CD4-positive, alpha-beta T cell treated with Interleukin-15 for 1 hour (primary cell): ENCODE data around the gene NBEAL2.

Experiments
- DNase-seq: peaks from one replicate; pipeline ENCODE4 v3.0.0-alpha.2; 2020

The NBEAL2 gene

GRCh38 chr3:46978985-46979944 is at the start of gene NBEAL2:
TSS of gene NBEAL2 (plus strand) at chr3:46979666. CDS start at chr3:46979862, 196 bp downstream.
- DNase-seq = peak; percentile 97

GRCh38 chr3:46930166-46930944 is 49.1 kb upstream of the NBEAL2 start:
- DNase-seq = peak; percentile 60

- no peak for DNase-seq
Measured at GRCh38 chr3:46930945-46931403, 48.5 kb upstream of the NBEAL2 start.

- DNase-seq = peak; percentile 62
Measured at GRCh38 chr3:46931631-46932331, 47.7 kb upstream of the NBEAL2 start.

- DNase-seq = no peak
Measured at GRCh38 chr3:46932455-46933225, 46.8 kb upstream of the NBEAL2 start.

GRCh38 chr3:46933261-46933660 is 46.2 kb upstream of the NBEAL2 start:
- DNase-seq = no peak

- no peak for DNase-seq
Measured at GRCh38 chr3:46934072-46934471, 45.4 kb upstream of the NBEAL2 start.

- DNase-seq = no peak
Measured at GRCh38 chr3:46934498-46935167, 44.8 kb upstream of the NBEAL2 start.

GRCh38 chr3:46935168-46935858 is 44.2 kb upstream of the NBEAL2 start:
- DNase-seq = no peak

GRCh38 chr3:46935989-46936558 is 43.4 kb upstream of the NBEAL2 start:
- DNase-seq = no peak

- no peak for DNase-seq
Measured at GRCh38 chr3:46936733-46937250, 42.7 kb upstream of the NBEAL2 start.

GRCh38 chr3:46938118-46938517 is 41.3 kb upstream of the NBEAL2 start:
- DNase-seq = no peak

GRCh38 chr3:46939578-46940445 is 39.7 kb upstream of the NBEAL2 start:
- DNase-seq = no peak

GRCh38 chr3:46942076-46942475 is 37.4 kb upstream of the NBEAL2 start:
- no peak for DNase-seq

GRCh38 chr3:46942481-46943236 is 36.8 kb upstream of the NBEAL2 start:
- DNase-seq = no peak

GRCh38 chr3:46943237-46944187 is 36.0 kb upstream of the NBEAL2 start:
- DNase-seq = no peak

GRCh38 chr3:46944191-46944590 is 35.3 kb upstream of the NBEAL2 start:
- DNase-seq = no peak
